Medulla oblongata (tissue), 1 donor: ENCODE results near the gene NRCAM.
"Not testable (repeated sequence)": the region's sequence is repeated elsewhere in the genome, so short reads cannot be mapped to it uniquely, and the experiment has no call there.

Experiments used
- DNase-seq: peaks from one replicate; pipeline ENCODE4 v3.0.0-alpha.2; 2015; ENCODE audit errors: extremely low spot score

The NRCAM gene

DNA sequence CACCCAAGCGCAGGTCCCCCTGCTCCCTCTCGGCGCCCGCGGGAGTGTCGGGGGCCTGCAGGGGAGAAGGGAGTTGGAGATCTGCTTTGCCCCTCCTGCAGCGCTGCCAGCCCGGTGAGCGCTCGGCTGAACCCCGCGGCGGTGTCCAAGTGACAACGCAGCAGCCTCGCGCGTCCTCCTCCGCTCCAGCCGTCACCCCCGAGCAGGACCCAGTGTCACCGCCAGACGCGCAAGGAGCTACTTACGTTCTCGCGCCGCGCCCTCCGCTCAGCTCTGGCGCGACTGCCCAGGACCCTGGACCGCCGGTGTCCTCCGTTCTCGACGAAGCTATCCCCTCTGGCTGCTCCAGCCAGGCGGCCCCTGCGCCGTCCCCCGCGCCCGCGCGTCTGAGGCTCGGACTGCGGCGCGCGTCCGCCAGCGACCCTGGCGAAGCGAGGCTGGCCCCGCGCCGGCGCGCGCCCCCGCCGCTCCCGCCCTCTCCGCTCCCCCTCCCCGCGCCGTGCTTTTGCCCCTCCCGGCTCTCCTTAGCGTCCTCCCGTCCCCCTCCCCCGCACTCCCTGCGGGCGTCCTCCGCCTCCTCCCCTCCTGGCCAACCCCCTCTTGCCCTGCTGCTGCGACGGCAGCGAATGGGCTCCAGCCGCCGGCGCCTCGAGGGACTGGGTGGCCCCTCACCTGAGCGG, at the start of gene NRCAM:
TSS of gene NRCAM (minus strand) at position 439 of the 680 bp plus-strand sequence. CDS start 216,372 bp downstream, outside the sequence.
- peak; percentile 66 for DNase-seq

DNA sequence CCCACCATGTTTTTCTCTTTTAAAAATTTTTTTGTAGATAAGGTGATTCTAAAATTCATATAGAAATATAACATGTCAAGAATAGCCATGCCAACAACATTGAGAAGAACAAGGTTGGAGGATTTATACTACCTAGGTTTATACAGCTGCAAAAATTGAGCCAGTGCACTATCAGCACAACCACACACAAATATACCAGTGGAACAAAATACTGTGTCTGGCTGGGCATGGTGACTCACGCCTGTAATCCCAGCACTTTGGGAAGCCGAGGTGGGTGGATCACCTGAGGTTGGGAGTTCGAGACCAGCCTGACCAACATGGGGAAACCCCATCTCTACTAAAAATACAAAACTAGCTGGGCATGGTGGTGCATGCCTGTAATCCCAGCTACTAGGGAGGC, 48.3 kb upstream of the NRCAM start:
- DNase-seq, result not testable (repeated sequence)

DNA sequence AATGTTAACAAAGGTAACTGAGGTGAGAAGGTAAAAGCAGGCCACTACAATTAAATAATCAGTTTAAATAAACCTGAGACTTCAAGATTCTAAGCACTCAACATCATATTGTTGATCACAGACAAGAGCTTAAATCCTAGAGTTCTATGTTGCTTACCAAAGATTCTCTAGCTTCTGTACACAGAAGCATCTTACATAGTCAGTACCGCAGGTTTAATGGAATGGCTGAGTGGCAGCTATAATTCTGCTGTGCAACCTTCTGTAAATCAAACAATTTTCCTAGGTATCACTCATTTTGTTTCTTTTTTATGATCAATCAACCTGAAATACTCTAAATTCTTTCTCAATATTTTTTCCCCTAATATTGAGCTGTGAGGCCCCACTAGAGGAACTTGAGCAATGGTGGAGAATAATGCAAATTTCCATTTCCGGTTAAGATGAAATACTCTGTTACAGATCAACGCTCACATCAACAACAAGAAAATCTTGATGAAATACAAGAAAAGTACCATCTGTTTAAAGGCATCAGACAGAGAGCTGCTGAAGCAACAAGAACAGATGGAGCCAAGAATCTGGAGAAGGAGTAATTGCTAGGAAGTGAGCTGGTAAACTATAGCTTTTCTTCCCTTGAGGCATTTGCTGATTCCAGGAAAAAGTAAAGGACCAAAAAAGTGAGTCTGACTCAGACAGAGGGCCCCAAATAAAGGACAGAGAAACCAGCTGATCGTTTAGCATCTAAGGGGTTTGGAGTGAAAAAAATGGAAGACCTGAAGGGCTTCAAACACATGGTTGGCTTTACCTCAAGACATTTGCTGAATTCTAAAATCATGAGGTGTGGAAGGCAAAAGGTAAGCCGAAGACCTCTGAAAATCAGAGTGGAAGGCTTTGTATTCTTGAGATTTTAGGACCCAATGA, 47.1 kb upstream of the NRCAM start:
- no peak for DNase-seq

DNA sequence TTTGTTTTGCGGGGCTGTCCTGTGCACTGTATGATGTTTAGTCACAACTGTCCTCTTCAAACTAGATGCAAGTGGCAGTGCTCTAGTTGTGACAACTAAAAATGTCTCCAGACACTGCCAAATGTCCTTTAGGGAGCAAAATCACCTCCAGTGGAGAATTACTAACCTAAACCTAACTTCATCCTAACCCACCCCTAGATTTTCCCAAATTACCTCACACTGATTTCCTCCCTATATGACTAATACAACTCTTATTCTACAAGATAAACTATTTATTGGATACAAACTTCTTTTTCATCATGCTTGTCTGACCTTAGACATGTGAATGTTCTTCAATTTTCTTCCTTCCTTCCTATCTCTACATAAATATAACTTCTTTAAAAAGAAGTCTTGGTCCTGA, 43.3 kb upstream of the NRCAM start:
- peak; percentile 28 for DNase-seq

DNA sequence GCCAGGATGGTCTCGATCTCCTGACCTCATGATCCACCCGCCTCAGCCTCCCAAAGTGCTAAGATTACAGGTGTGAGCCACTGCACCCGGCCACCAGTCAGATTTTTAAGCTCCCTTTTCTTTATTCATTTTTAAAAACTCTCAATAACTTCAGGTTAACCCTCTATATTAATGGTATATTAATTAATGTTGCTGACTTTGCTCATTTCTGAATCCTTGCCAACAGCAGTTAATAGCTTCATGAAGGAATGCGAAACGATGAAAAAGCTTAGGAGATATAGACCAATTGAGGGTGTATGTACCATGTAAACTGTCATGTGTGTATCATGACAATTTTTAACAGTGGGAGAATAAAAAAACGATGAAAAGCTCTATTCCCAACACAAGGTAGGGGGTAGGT, 42.2 kb upstream of the NRCAM start:
- no peak for DNase-seq

DNA sequence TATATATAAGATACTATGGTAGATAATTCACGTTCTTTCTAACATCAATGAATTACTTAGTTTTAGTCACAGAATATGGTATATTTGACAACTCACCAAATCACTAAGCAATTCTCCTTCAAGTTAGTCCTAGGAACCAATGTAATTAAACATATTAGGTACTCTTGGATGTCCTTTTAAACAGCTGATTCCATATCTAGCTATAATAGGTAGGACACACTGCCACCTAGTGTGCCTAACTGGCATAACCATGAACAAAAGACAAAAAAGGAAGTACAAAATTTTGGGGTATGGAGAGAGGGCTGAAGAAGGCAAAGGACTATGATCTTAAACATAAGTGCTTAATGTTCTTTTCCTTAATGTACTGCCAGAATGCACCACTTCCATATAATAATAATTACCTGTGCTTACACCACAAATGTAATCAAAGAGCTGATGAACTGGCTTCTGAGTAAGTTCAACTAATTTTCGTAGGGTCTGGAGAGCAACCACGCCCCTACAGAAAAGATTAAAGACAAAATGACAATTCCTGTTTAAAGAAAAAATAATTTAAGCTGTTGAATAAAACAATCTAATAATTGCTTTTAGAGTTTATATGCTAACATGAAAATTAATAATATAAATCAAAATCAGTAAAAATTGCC, 41.0 kb upstream of the NRCAM start:
- peak; percentile 75 for DNase-seq

DNA sequence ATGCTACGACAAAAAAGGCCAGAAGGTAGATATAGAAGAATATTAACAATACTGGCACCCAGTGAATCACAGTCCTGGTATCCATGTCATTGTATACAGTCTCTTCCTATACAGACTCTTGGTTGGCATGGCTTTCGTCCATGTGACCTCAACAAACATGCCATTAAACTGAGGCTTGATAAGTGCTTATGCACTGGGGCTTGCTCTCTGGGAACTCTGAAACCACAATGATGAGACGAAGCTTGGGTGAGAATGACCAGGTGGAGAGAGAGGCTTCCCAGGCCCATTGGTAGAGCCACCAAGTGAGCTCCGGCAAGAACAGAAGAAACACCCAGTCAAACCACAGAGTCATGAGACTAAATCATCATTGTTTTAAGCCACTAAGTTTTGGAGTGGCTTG, 36.5 kb upstream of the NRCAM start:
- DNase-seq, result no peak

DNA sequence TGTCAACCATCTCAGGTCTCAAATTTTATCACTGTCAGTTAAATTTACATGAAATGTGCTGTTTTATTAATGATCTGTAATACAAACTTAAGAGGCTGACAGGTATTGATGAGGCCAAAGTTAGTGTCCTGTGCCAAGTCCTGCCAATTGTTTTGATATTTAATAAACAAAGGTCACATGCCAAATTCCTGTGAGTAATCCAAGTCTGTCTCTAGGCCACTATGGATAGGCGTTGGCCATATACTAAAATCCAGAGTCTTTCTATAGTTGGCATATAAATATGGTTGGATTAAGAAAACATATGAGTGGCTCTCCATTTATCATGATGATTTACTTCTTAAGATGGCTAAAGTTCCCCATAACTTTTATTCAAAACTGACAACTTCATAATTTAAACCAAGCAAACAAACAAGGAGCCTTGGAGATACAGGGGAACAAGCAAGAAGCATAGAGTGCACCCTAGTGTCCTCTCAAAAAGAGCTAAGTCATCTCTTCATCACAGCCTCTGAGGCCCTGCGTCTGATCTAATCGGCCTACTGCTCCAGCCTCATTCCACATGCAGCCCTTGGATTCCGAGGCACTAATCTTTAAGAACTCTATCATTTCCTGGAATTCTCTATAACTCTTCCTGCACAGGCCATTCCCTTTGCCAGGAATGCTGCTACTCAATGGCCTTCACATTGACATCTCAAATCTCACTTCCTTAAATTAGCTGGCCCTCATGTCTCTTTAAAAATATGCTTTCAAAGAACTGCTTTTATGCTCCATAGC, 32.7 kb upstream of the NRCAM start:
- no peak for DNase-seq

DNA sequence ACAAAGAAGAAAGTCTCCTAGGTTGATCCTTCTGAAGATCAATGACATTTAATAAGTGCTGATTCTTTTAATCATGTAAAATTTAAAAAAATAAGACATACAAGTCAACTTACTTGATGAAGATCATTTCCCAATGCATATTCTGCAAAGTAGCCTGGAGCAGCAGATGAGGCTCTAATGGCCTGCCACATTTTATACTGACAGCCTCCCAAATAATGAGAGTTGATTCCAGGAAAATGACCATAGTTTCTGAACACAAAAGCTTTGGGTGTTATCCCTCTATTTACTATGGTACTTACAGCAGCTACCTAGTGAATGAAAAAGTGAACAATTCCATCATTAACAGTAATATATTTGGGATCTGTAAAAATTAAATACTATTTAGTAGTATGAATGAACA, 31.4 kb upstream of the NRCAM start:
- DNase-seq, result no peak

DNA sequence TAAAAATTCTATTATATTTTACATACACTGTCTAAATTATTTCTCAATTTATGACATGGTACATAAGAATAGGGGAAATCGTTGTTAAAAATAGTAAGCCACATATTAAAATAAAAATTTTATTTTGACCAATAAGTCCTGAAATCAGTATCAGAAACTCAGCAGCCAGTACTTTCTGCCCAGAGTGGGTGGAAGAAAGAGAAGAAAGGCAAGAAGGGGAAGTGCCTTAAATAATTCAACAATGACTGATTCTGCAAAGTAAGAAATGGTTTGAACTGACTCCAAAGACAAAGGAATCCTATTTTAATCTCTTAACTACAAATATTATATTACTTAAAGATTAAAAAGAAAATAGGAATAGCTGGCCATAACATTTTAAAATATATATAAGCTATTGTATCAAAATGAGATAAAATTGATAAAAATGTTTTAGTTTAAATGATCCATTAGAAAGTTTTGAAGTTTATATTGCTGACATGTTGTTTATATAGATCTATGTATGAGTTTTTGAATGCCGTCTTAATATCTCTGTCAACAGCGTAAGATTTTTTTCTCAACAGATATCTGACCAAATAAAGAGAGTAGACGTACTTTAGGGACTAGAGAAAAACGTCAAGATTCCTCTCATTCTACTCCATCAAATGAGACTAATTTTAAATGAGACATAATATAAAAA, 30.2 kb upstream of the NRCAM start:
- DNase-seq, result no peak

DNA sequence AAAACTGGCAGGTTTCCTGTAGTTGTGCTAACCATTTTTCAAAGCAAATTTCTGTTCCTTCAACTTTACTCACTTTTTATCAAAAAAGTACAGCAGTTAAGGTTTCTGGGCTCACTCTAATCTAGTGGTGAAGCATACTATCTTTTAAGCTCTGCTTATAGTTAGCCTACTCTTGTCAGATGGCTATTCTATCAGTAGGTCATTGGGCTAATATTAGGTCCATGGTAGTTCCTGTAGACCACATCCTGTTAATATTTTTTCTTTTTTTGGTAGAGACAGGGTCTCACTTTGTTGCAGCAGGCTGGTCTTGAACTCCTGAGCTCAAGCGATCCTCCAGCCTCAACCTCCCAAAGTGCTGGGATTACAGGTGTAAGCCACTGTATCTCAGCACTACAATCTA, 27.9 kb upstream of the NRCAM start:
- DNase-seq, result no peak

DNA sequence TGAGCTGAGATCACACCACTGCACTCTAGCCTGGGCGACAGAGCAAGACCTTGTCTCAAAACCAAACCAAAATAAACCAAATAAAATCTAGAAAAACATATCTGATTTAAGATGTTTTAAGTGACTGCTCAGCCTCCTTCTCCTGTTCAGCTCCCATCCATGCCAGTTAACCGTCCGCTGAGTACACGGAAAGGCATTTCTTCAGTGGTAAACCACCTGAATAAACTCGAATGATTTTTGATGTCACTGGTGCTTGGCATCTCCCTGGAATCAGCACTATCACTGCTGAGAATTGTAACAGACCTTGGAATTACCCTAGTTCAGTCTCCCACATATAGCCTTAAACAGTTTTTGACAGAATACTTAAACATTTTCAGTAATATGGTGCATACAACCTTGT, 24.1 kb upstream of the NRCAM start:
- no peak for DNase-seq

DNA sequence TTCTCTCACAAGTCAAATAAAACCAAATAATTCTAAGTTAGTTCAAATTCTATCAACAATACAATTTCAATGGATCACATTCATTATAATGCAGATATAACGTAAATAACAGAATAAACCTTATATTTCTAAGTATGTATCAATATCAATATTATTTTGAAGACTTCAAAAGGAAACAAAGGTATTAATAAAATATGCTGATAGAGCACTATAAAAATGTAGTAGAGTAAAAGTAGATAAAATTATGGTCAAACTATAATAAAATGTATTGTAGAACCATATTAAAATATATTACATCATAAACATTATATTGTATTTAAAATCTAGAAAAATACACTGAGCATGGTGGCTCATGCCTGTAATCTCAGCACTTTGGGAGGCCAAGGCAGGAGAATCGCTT, 23.5 kb upstream of the NRCAM start:
- DNase-seq, result no peak

DNA sequence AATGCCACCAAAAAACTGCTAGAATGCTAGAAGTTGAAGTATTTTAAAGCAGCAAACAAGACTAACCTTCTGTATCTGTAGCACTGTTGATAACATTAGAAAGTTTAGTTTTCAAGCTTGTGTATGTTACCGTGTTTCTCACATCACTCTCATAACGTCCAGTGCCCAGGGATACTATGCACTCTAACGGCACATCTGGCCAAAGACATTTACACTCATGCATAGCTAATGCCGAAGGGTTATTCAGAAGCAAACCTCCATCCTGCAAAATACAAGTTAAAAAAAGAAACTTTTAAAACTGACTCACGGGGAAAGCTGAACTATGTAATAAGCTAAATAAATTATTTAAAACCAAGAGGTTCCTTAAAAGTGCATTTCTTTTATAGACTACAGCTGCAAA, 22.9 kb upstream of the NRCAM start:
- no peak for DNase-seq

DNA sequence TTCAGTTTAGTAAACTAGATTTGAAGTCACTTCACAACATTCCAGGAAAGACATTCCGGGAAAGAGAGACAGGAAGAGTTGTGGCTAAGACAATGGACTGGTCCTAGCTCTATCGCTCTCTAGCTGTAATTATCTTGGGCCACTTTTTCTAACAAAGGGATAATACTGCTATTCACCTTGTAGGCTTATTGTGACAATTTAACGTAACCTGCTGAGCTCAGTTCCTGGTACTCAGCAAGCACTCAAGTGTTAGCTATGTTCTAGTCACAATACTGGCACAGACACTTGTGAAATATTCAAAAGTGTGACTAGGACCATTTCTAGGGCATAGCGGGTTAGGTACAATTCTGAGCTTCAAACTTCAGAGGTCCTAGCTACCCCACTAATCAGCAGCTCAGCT, 12.0 kb upstream of the NRCAM start:
- DNase-seq, result no peak

DNA sequence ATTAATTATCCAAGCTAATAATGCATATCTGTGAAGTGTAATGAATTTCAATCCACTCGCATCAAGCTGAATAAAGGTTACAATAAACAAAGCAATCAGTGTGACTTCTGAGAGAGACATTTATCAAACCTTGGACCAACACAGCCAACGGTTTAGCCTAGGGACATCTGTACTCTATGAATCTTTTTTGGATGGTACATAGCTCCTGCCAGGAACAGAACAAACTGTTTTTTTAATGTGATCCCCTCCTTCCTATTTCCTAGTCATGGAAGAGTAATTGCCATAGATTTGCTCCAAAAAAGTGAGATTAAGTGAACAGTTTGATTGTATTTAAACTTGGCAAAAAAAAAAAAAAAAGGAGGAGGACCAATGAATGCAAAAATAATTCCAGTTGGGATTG, 11.2 kb upstream of the NRCAM start:
- no peak for DNase-seq

DNA sequence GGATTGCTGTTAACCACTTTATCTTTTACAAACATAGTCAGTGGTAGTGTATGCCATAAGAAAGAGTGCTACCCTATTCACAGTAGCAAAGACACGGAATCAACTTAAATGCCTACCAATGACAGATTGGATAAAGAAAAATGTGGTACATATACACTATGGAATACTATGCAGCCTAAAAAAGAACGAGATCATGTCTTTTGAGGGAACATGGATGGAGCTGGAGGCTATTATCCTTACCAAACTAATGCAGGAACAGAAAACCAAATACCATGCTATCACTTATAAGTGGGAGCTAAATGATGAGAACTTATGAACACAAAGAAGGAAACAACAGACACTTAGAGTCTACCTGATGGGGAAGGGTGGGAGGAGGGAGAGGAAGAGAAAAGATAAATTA, 10.1 kb upstream of the NRCAM start:
- not testable (repeated sequence) for DNase-seq

DNA sequence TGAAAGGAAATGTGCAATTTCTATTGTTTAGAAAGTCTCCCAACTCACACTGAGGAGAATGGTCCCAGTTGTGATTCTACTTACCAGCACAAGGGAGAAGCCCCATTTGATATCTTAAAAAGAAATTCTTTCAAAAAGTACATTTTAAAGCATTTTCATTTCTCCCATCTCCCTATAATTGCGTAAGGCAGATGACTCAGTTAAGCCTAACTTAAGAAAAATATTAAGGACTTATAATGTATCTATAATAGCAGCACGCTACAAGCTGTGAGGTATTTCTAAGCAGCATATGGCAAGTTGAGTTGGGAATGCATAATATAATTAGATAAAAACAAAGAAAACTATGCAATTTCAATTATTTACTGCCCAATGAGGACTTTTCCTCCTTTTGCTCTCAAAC, 8.5 kb upstream of the NRCAM start:
- DNase-seq, result no peak

DNA sequence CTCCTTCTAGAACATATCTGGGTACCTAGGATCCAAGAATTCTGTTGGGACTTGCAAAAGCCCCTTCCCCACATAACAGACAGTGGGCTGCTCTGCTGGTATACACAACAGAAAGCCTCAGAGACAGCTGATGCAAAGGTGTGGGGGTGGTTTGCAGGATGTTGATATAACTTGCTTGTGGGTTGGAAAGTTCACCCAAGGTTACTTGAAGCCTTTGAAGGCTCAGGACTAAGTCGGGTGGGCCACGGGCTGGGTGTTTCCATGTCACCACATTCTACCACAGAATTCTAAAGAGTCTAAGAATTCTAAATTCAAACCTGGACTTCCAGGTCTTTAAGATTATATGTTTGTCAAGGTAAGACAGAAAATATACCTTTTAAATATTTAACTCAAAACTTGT, 7.4 kb upstream of the NRCAM start:
- no peak for DNase-seq

DNA sequence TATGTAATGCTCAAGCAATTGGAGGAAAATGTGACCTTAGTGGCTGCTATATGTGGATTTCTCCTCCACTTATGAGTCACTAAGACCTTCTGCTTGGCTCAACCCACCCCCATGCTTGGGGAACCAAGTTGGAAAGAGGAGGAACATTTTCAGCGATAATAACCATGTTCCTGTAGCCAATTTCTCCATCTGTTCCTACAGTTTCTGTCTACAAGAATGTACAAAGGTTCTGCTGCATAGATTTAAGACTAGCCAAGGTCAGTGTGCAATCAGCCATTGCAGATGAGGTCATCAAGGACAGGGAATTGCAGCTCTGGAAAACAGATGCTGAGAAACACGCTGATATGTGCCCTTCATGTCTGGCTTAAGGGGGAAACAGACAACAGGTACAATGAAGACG, 5.6 kb upstream of the NRCAM start:
- DNase-seq, result no peak

DNA sequence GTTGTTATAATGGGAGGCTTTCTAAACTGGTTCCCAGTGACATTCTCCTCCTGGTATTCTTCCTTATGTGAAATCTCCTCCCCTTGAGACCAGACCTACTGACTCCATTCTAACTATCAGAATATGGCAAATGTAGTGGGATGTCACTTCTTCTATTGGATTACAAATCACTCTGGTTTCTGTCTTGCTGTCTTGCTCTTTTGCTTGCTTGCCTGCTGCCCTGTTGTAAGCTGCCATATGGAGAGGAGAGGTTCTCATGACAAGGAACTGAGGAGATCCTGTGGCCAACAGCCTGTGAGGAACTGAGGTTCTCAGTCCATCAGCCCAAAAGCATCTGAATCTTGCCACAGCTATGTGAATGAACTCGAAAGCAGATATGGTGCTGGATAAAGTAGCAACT, 4.7 kb upstream of the NRCAM start:
- no peak for DNase-seq
